Stomach smooth muscle (tissue), 2 donors: ENCODE measurements around the gene PLEKHG7.

Experiments used
- H3K27ac ChIP-seq: one replicate; pipeline ENCODE4 v1.7.0; 2013; ENCODE audit warnings: mild to moderate bottlenecking, low read length, inconsistent platforms
- H3K27me3 ChIP-seq, 2 donors: one replicate each; pipeline ENCODE4 v1.7.0; 2013; ENCODE audit warnings: low read length in 2 of 2; ENCODE audit not compliant: insufficient read depth in 2 of 2, control insufficient read depth in 1 of 2
- H3K36me3 ChIP-seq, 2 donors: one replicate each; pipeline ENCODE4 v1.7.0; 2013; ENCODE audit warnings: low read length in 2 of 2; ENCODE audit not compliant: control insufficient read depth in 2 of 2, insufficient read depth in 2 of 2
- H3K4me1 ChIP-seq: one replicate; pipeline ENCODE4 v1.7.0; 2013; ENCODE audit warnings: low read length; ENCODE audit not compliant: control insufficient read depth, insufficient read depth
- H3K4me3 ChIP-seq, 2 donors: one replicate each; pipeline ENCODE4 v1.7.0; 2013; ENCODE audit warnings: low read length in 2 of 2
- H3K9ac ChIP-seq, 2 donors: one replicate each; pipeline ENCODE4 v1.7.0; 2013; ENCODE audit warnings: low read length in 2 of 2, mild to moderate bottlenecking in 1 of 2
- H3K9me3 ChIP-seq, 2 donors: one replicate each; pipeline ENCODE4 v1.7.0; 2013; ENCODE audit warnings: low read length in 2 of 2; ENCODE audit not compliant: control insufficient read depth in 2 of 2
- donor health status: healthy.
- donor health status: Pancreatic carcinoma.

Gene PLEKHG7

GRCh38 chr12:92706594-92706993 lies 3.8 kb downstream of the PLEKHG7 start:
- H3K4me1 ChIP-seq = no peaks in the 10 kb centered on the region
- H3K27me3 ChIP-seq = no peaks in the 10 kb centered on the region
- no peaks in the 10 kb centered on the region for H3K36me3 ChIP-seq
- H3K4me3 ChIP-seq = no peak overlapping the region
- no peak overlapping the region for H3K9ac ChIP-seq
- H3K27ac ChIP-seq = no peak overlapping the region
- H3K9me3 ChIP-seq = no peaks in the 10 kb centered on the region

- H3K36me3 ChIP-seq = no peaks in the 10 kb centered on the region
- no peaks in the 10 kb centered on the region for H3K27me3 ChIP-seq
- H3K9me3 ChIP-seq = no peaks in the 10 kb centered on the region
- H3K4me1 ChIP-seq = no peaks in the 10 kb centered on the region
- H3K9ac ChIP-seq = no peak overlapping the region
- no peak overlapping the region for H3K27ac ChIP-seq
- no peak overlapping the region for H3K4me3 ChIP-seq
Measured at GRCh38 chr12:92707926-92708325, 5.1 kb downstream of the PLEKHG7 start.

GRCh38 chr12:92715625-92716024 lies 12.8 kb downstream of the PLEKHG7 start:
- no peaks in the 10 kb centered on the region for H3K4me1 ChIP-seq
- H3K27ac ChIP-seq = no peak overlapping the region
- H3K27me3 ChIP-seq = no peaks in the 10 kb centered on the region
- H3K9me3 ChIP-seq = no peaks in the 10 kb centered on the region
- H3K9ac ChIP-seq = no peak overlapping the region
- H3K36me3 ChIP-seq = no peaks in the 10 kb centered on the region
- no peak overlapping the region for H3K4me3 ChIP-seq

GRCh38 chr12:92717202-92717601 lies 14.4 kb downstream of the PLEKHG7 start:
- Histone ChIP-seq H3K27me3 (no peaks in the 10 kb centered on the region), H3K9me3 (no peaks in the 10 kb centered on the region), H3K27ac (no peak overlapping the region), H3K4me1 (no peaks in the 10 kb centered on the region), H3K9ac (no peak overlapping the region), H3K4me3 (no peak overlapping the region), H3K36me3 (no peaks in the 10 kb centered on the region)

GRCh38 chr12:92718483-92718990 lies 15.7 kb downstream of the PLEKHG7 start:
- H3K27ac ChIP-seq = no peak overlapping the region
- no peaks in the 10 kb centered on the region for H3K36me3 ChIP-seq
- H3K4me1 ChIP-seq = no peaks in the 10 kb centered on the region
- no peaks in the 10 kb centered on the region for H3K9me3 ChIP-seq
- no peaks in the 10 kb centered on the region for H3K27me3 ChIP-seq
- H3K4me3 ChIP-seq = no peak overlapping the region
- no peak overlapping the region for H3K9ac ChIP-seq

- Histone ChIP-seq H3K9me3 (no peaks in the 10 kb centered on the region), H3K27me3 (no peaks in the 10 kb centered on the region), H3K36me3 (no peaks in the 10 kb centered on the region), H3K27ac (no peak overlapping the region), H3K4me3 (no peak overlapping the region), H3K9ac (no peak overlapping the region), H3K4me1 (no peaks in the 10 kb centered on the region)
Measured at GRCh38 chr12:92719674-92720073, 16.9 kb downstream of the PLEKHG7 start.

GRCh38 chr12:92721130-92721529 lies 18.3 kb downstream of the PLEKHG7 start:
- H3K27me3 ChIP-seq = no peaks in the 10 kb centered on the region
- no peak overlapping the region for H3K9ac ChIP-seq
- H3K27ac ChIP-seq = no peak overlapping the region
- H3K4me1 ChIP-seq = no peaks in the 10 kb centered on the region
- no peak overlapping the region for H3K4me3 ChIP-seq
- H3K9me3 ChIP-seq = no peaks in the 10 kb centered on the region
- no peaks in the 10 kb centered on the region for H3K36me3 ChIP-seq

- Histone ChIP-seq H3K9ac (no peak overlapping the region), H3K36me3 (no peaks in the 10 kb centered on the region), H3K27me3 (no peaks in the 10 kb centered on the region), H3K9me3 (no peaks in the 10 kb centered on the region), H3K27ac (no peak overlapping the region), H3K4me1 (no peaks in the 10 kb centered on the region), H3K4me3 (no peak overlapping the region)
Measured at GRCh38 chr12:92721656-92722055, 18.9 kb downstream of the PLEKHG7 start.

- H3K36me3 ChIP-seq = no peaks in the 10 kb centered on the region
- H3K27ac ChIP-seq = no peak overlapping the region
- no peak overlapping the region for H3K9ac ChIP-seq
- no peaks in the 10 kb centered on the region for H3K27me3 ChIP-seq
- H3K4me3 ChIP-seq = no peak overlapping the region
- H3K4me1 ChIP-seq = no peaks in the 10 kb centered on the region
- no peaks in the 10 kb centered on the region for H3K9me3 ChIP-seq
Measured at GRCh38 chr12:92722897-92723296, 20.1 kb downstream of the PLEKHG7 start.

GRCh38 chr12:92726850-92727249 lies 24.1 kb downstream of the PLEKHG7 start:
- no peaks in the 10 kb centered on the region for H3K27me3 ChIP-seq
- H3K4me1 ChIP-seq = no peaks in the 10 kb centered on the region
- no peak overlapping the region for H3K9ac ChIP-seq
- H3K36me3 ChIP-seq = no peaks in the 10 kb centered on the region
- H3K27ac ChIP-seq = no peak overlapping the region
- H3K9me3 ChIP-seq = no peaks in the 10 kb centered on the region
- H3K4me3 ChIP-seq = no peak overlapping the region

- H3K27ac ChIP-seq = no peak overlapping the region
- no peak overlapping the region for H3K4me3 ChIP-seq
- H3K27me3 ChIP-seq = no peaks in the 10 kb centered on the region
- H3K9ac ChIP-seq = no peak overlapping the region
- no peaks in the 10 kb centered on the region for H3K9me3 ChIP-seq
- H3K36me3 ChIP-seq = no peaks in the 10 kb centered on the region
- no peaks in the 10 kb centered on the region for H3K4me1 ChIP-seq
Measured at GRCh38 chr12:92729773-92730305, 27.1 kb downstream of the PLEKHG7 start.
